Hepatocyte (in vitro differentiated cells): ENCODE results near the gene EVI2A.

Experiments
- EZH2 ChIP-seq: fragments of 200-600 bp; sonication (generic); IDR thresholded peaks from 2 replicates; pipeline ENCODE4 v1.6.1; 2016; ENCODE audit warnings: antibody characterized with exemption, mild to moderate bottlenecking, borderline replicate concordance
- EZH2phosphoT487 ChIP-seq: fragments of 200-600 bp; sonication (generic); IDR thresholded peaks from one replicate; pipeline ENCODE4 v1.6.1; 2018; ENCODE audit warnings: antibody characterized with exemption, mild to moderate bottlenecking, low read depth, moderate library complexity; ENCODE audit not compliant: unreplicated experiment, severe bottlenecking
- TF ChIP-seq, protein P1 (sequence below): fragments of 200-600 bp; sonication (generic); IDR thresholded peaks from 2 replicates; pipeline ENCODE4 v1.5.1; 2016; ENCODE audit warnings: antibody characterized with exemption, mild to moderate bottlenecking; ENCODE audit not compliant: poor library complexity

- TF ChIP-seq EZH2phosphoT487 = no peak
- no peak for TF ChIP-seq EZH2
- TF ChIP-seq, protein P1, sequence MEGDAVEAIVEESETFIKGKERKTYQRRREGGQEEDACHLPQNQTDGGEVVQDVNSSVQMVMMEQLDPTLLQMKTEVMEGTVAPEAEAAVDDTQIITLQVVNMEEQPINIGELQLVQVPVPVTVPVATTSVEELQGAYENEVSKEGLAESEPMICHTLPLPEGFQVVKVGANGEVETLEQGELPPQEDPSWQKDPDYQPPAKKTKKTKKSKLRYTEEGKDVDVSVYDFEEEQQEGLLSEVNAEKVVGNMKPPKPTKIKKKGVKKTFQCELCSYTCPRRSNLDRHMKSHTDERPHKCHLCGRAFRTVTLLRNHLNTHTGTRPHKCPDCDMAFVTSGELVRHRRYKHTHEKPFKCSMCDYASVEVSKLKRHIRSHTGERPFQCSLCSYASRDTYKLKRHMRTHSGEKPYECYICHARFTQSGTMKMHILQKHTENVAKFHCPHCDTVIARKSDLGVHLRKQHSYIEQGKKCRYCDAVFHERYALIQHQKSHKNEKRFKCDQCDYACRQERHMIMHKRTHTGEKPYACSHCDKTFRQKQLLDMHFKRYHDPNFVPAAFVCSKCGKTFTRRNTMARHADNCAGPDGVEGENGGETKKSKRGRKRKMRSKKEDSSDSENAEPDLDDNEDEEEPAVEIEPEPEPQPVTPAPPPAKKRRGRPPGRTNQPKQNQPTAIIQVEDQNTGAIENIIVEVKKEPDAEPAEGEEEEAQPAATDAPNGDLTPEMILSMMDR = no peak
Observed at GRCh38 chr17:31314782-31315100, 6.7 kb downstream of the EVI2A start.
